Motor neuron (in vitro differentiated cells): Measurements from ENCODE around the gene AKT2. TPM values are rescaled to one million over a fixed set of nuclear protein-coding genes. Genes with fewer than 3 reads are reported as not detected.
A peak's percentile ranks its signal among the peaks of the same experiment; 100 is the strongest.

ENCODE experiments used
- ATAC-seq, 8 experiments: fragments of 200-7000 bp; cut with Tn5 transposase; replicated peaks in 6 of 8; 2 replicates each; pipeline ENCODE4 v1.8.0; 2021; ENCODE audit warnings: mild to moderate bottlenecking in 8 of 8, moderate library complexity in 8 of 8
- H3K27ac ChIP-seq, 2 donors: fragments of 250-450 bp; sonication (Bioruptor Pico); 2 replicates each; pipeline ENCODE4 v1.9.0; 2021; ENCODE audit warnings: antibody characterized with exemption in 2 of 2, mild to moderate bottlenecking in 2 of 2, moderate library complexity in 1 of 2
- H3K4me1 ChIP-seq, 2 donors: fragments of 250-450 bp; sonication (Bioruptor Pico); replicated peaks in 1 of 2; 2 replicates each; pipeline ENCODE4 v1.6.1; 2021; ENCODE audit warnings: antibody characterized with exemption in 2 of 2, mild to moderate bottlenecking in 2 of 2, moderate library complexity in 1 of 2
- H3K4me3 ChIP-seq, 5 donors: fragments of 250-450 bp; sonication (Bioruptor Pico); 2 replicates each; pipeline ENCODE4 v1.9.0; 2021; ENCODE audit warnings: antibody characterized with exemption in 5 of 5, mild to moderate bottlenecking in 5 of 5, moderate library complexity in 4 of 5
- WGBS, 10 experiments: fragments of 450-650 bp; shearing (Covaris generic); methylation state at CpG; one replicate each; pipeline ENCODE4 v1.0.0; 2022; 5-methylcytosine and 5-hydroxymethylcytosine counted together
- in situ Hi-C, 9 experiments: fragments of 400-800 bp; cut with MboI; loops; one replicate each; pipeline ENCODE4 v1.15.0; 2021; ENCODE audit warnings: low sequenced_read_pairs in 9 of 9, low pct_unique_long_range_greater_than_20kb in 2 of 9; ENCODE audit not compliant: unreplicated experiment in 9 of 9
- total RNA-seq, 8 experiments: library from RNA; unstranded; fragments of 300-600 nt; gene quantifications; 2 replicates each; pipeline versions ENCODE4 v1.2.3 to v1.2.4, GENCODE V29; 2022

The AKT2 gene
- total RNA-seq, 8 experiments from 2014 or later = 21.0 to 141 (median 44.0) TPM

DNA sequence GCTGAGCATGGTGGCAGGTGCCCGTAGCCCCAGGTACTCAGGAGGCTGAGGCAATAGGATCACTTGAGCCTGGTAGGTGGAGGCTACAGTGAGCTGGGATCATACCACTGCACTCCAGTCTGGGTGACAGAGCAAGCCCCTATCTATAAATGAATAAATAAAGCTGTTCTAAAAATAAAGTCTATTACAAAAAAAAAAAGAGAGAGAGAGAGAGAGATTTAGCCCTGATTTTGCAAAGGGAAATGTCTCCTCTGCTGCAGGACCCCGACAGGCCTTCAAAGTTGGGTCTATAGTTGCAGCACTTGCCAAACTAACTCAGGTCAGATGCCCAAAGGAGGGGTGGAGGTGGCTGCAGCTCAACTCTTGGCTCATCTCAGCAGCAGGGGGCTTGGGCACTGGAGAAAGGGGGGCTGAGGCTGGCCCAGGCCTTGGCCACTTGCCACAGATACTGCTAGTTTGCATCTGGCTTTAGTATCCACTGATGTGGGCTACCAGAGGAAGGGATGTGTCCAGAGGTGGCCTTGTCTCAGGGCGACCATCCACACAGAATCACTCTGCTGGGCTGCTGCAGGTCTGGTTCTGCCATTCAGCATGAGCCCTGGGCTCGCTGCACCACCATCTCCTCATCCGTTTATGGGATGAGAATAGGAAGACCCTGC is 30.8 kb upstream of the AKT2 start:
- no peak overlapping the region for H3K4me3 ChIP-seq
- in situ Hi-C loops = loop anchor here in 1 of 9 experiments (25.0 kb wide), 1 partner anchor 321 kb away; no protein-coding TSS in a partner anchor
- WGBS, 10 experiments = 44 to 100% (median 92%) methylated on average over 1 to 4 of the region's 5 CpGs; no CpG with 5 or more reads in 1 of the 10 experiments
- ATAC-seq = peak in 1 of 8 experiments; percentile 15
- no peak overlapping the region for H3K27ac ChIP-seq
- H3K4me1 ChIP-seq = no peaks in the 10 kb centered on the region

DNA sequence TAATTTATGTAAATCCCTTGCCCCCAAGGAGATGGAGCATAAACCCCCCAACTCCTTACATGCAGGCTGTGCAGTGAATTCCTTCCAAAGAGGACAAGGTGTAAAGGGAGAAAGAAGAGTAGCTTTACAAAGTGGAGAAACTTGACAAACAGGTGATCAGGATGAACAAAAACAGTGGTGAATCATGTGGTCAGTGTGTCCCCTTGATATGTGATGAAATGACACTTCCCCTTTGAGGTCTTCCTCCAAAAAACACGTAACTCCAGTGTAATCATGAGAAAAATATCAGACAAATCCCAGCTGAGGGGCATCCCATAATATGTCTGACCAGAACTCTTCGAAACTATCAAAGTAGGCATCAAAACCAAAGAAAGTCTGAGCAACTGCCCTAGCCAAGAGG is 29.5 kb upstream of the AKT2 start:
- H3K4me3 ChIP-seq = no peak overlapping the region
- in situ Hi-C loops = loop anchor here in 1 of 9 experiments (25.0 kb wide), 1 partner anchor 323 kb away; no protein-coding TSS in a partner anchor
- 64 to 100% (median 88%) methylated on average over 1 to 2 of the region's 2 CpGs for WGBS, 10 experiments
- no peak overlapping the region for H3K27ac ChIP-seq
- no peaks in the 10 kb centered on the region for H3K4me1 ChIP-seq
- no peak for ATAC-seq

DNA sequence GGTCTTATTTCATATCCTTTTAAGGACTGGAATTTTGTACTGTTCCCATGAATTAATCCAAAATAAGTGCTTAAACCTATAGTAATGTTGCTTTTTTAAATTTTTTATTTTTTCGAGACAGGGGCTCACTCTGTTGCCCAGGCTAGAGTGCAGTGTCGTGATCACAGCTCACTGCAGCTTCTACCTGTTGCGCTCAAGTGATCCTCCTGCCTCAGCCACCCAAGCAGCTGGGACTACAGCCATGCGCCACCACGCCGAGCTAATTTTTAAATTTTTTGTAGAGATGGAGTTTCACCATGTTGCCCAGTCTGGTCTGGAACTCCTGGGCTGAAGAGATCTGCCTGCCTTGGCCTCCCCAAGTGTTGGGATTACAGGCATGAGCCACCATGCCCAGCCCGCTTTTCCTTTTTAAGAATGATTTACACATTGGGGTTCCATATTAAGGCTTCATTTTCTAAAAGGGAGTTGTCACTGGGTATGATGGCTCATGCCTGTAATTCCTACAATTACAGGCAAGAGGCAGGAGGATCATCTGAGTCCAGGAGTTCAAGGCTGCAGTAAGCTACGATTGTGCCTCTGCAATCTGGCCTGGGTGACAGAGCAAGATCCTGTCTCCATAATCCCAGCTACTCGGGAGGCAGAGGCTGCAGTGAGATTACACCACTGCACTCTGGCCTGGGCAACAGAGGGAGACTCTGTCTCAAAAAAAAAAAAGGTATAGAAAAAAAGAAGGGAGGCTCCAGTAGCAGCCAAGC is 28.3 kb upstream of the AKT2 start:
- in situ Hi-C loops = loop anchor here in 1 of 9 experiments (25.0 kb wide), 1 partner anchor 324 kb away; no protein-coding TSS in a partner anchor

DNA sequence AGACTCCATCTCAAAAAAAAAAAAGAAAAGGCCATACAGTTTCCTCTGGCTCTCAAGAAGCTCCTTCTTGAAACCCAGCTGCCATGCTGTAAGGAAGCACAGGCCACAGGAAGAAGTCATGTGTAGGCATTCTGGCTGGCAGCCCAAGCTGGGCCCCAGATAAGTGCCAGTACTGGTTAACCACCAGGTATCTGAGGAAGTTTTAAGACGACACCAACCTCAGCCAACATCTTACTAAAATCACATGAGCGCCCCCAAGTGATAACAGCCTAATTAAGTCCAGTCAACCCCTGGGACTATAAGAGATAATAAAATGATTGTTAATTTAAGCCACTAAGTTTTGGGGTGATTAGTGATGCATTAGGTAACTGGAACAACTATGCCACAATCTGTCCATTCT is 27.4 kb upstream of the AKT2 start:
- Histone ChIP-seq H3K4me1 (no peaks in the 10 kb centered on the region), H3K4me3 (no peak overlapping the region), H3K27ac (no peak overlapping the region)
- in situ Hi-C loops = loop anchor here in 1 of 9 experiments (25.0 kb wide), 1 partner anchor 325 kb away; no protein-coding TSS in a partner anchor
- 58 to 100% (median 90%) methylated on average over 1 to 2 of the region's 2 CpGs; no CpG with 5 or more reads in 2 of the 10 experiments for WGBS, 10 experiments
- ATAC-seq = no peak

More for the DNA sequence above, 28.3 kb upstream of the AKT2 start:
- Histone ChIP-seq H3K4me3 (no peak overlapping the region), H3K27ac (no peak overlapping the region), H3K4me1 (no peaks in the 10 kb centered on the region)
- WGBS, 10 experiments = 76 to 100% (median 94%) methylated on average over 1 to 8 of the region's 9 CpGs
- ATAC-seq = no peak

DNA sequence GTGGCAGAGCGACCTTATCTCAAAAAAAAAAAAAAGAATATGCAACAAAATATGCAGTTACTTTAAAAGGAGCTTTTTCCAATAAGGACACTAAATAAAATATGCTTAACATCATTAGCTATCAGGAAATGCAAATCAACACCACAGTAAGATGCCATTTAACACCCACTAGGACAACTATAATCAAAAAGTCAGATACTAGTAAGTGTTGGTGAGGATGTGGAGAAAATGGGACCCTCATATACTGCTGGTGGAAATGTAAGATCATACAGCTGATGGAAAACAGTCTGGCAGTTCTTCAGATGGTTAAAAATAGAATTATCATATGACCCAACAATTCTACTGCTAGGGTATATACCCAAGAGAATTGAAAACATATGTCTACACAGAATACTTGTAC is 24.5 kb upstream of the AKT2 start:
- in situ Hi-C loops = loop anchor here in 1 of 9 experiments (25.0 kb wide), 1 partner anchor 328 kb away; no protein-coding TSS in a partner anchor
- Histone ChIP-seq H3K4me3 (no peak overlapping the region), H3K4me1 (peaks cover 0 to under 1% of the 10 kb centered on the region in 2 donors), H3K27ac (no peak overlapping the region)
- ATAC-seq = no peak
- 67 to 100% (median 80%) methylated on average over 1 of the region's 1 CpG; no CpG with 5 or more reads in 3 of the 10 experiments for WGBS, 10 experiments

DNA sequence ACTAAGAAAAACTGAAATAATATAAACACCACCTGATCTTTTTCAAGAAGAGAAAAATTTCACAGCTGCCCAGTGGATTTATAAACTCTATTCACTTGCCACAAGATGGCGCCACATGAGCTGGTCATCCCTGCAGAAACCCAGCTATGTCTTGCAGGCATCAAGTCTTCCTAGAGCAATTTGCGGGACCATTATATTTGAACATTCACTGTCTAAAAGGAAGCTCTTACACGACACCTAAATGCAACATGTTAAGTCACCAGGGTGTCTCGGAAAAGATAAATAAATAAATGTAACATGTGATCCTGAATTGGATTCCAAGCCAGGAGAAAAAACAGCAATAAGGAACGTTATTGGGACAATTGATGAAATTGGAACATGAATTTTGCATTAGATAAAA is 20.3 kb upstream of the AKT2 start:
- 0 to 50% (median 13%) methylated on average over 1 to 5 of the region's 5 CpGs for WGBS, 10 experiments
- Histone ChIP-seq H3K4me3 (no peak overlapping the region), H3K4me1 (peaks cover 0 to 8% of the 10 kb centered on the region in 2 donors), H3K27ac (no peak overlapping the region)
- peak; percentile 70 to 90 (median 84) for ATAC-seq
- in situ Hi-C loops = loop anchor here in 1 of 9 experiments (25.0 kb wide), 1 partner anchor 332 kb away; no protein-coding TSS in a partner anchor

GRCh38 chr19:40304306-40304705 is 19.2 kb upstream of the AKT2 start:
- in situ Hi-C loops = loop anchor here in 1 of 9 experiments (25.0 kb wide), 1 partner anchor 333 kb away; no protein-coding TSS in a partner anchor
- ATAC-seq = peak in 3 of 8 experiments; percentile 16 to 51 (median 33)
- Histone ChIP-seq H3K27ac (no peak overlapping the region), H3K4me1 (peaks cover 0 to 8% of the 10 kb centered on the region in 2 donors), H3K4me3 (no peak overlapping the region)
- WGBS, 10 experiments = 0 to 86% (median 48%) methylated on average over 1 to 4 of the region's 4 CpGs; no CpG with 5 or more reads in 2 of the 10 experiments

DNA sequence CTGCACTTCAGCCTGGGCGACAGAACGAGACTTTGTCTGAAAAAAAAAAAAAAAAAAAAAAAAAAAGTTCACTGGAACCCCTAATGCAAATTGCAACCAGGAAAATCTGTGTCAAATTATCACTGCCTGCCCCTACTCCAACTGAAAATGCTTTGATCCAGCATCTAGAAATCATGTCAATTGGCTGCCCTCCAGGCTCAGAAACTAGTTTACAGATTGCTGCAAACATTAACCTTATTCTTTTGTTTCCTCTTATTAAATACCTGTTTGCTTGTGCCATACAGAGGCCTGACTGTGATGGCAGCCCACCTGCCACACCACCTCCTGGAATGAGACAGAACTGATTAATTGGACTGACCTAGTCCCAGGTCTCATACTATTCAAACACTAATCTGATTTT is 18.6 kb upstream of the AKT2 start:
- H3K27ac ChIP-seq = no peak overlapping the region
- peaks cover 0 to 8% of the 10 kb centered on the region in 2 donors for H3K4me1 ChIP-seq
- no peak for ATAC-seq
- H3K4me3 ChIP-seq = no peak overlapping the region
- in situ Hi-C loops = loop anchor here in 1 of 9 experiments (25.0 kb wide), 1 partner anchor 334 kb away; no protein-coding TSS in a partner anchor
- 100% methylated on average over 1 of the region's 2 CpGs; no CpG with 5 or more reads in 9 of the 10 experiments for WGBS, 10 experiments

DNA sequence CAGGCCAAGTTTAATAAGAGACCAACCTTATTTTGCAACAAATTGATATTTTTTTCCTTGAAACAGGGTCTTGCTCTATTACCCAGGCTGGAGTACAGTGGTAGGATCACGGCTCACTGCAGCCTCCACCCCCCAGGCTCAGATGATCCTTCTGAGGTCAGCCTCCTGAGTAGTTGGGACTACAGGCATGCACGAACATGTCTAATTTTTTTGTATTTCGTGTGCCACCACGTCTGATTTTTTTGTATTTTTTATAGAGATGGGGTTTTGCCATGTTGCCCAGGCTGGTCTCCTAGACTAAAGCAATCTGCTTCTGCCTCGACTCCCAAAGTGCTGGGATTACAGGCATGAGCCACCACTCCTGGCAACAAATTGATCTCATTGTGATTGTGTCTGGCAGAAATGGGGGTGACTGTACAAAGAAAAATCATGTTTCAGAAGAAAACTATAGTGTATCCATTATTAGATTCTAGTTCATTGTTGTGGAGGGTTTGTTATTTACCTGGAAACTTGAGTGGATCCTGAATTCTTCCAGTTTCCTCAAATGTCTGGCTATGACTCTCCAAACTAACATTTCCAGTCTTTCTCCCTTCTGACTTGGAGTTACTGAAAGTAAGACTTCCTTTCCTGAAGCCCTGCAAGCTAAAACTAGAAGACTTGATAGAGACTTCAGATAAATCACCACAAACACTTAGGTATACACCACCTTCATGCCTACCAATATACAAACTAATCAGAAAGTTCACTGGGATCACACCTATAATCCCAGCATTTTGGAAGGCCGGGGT is 17.3 kb upstream of the AKT2 start:
- H3K4me3 ChIP-seq = no peak overlapping the region
- peaks cover 0 to 8% of the 10 kb centered on the region in 2 donors for H3K4me1 ChIP-seq
- no peak for ATAC-seq
- in situ Hi-C loops = loop anchor here in 1 of 9 experiments (25.0 kb wide), 1 partner anchor 335 kb away; no protein-coding TSS in a partner anchor
- H3K27ac ChIP-seq = no peak overlapping the region
- 52 to 100% (median 84%) methylated on average over 1 to 5 of the region's 6 CpGs for WGBS, 10 experiments

DNA sequence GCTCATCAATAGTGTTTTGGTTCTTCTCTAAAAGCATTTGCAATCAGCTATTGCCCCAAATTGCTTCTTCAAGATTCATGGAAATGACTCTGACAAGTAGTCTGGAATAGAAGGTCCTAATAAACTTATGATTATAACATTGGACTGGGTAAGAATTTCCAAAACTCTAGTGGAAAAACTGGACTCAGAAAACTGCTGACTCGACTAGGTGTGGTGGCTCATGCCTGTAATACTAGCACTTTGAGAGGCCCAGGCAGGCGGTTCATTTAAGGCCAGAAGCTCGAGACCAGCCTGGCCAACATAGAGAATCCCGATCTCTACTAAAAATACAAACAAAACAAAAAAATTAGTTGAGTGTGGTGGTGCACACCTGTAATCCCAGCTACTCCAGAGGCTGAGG is 15.5 kb upstream of the AKT2 start:
- in situ Hi-C loops = loop anchor here in 1 of 9 experiments (25.0 kb wide), 1 partner anchor 337 kb away; no protein-coding TSS in a partner anchor
- ATAC-seq = no peak
- H3K27ac ChIP-seq = no peak overlapping the region
- H3K4me3 ChIP-seq = no peak overlapping the region
- H3K4me1 ChIP-seq = peaks cover 0 to 8% of the 10 kb centered on the region in 2 donors
- 33 to 94% (median 81%) methylated on average over 1 to 4 of the region's 4 CpGs; no CpG with 5 or more reads in 3 of the 10 experiments for WGBS, 10 experiments

DNA sequence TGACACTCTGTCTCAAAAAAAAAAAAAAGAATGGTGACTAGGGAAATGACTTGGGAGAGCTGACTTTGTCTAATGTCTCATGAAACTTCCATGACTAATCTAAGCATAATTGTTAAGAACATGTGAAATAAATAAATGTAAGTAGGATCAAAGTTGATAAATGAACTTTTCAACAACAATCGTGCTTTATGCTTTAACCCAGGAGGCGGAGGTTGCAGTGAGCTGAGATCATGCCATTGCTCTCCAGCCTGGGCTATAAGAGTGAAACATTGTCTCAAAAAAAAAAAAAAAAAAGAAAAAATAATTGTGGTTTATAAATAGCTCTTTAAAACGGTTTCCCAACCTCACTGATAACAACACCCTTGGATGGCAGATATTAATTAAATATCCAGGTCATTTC is 12.9 kb upstream of the AKT2 start:
- no peak overlapping the region for H3K27ac ChIP-seq
- no peaks in the 10 kb centered on the region for H3K4me1 ChIP-seq

GRCh38 chr19:40294560-40294959 is 9.4 kb upstream of the AKT2 start:
- Histone ChIP-seq H3K27ac (no peak overlapping the region), H3K4me3 (no peak overlapping the region), H3K4me1 (no peaks in the 10 kb centered on the region)
- ATAC-seq = no peak
- 58 to 89% (median 75%) methylated on average over 1 to 5 of the region's 6 CpGs; no CpG with 5 or more reads in 3 of the 10 experiments for WGBS, 10 experiments
- in situ Hi-C loops = no loop called here

More for the DNA sequence above, 12.9 kb upstream of the AKT2 start:
- H3K4me3 ChIP-seq = no peak overlapping the region
- in situ Hi-C loops = no loop called here
- ATAC-seq = no peak
- 44 to 73% (median 64%) methylated on average over 2 to 3 of the region's 3 CpGs; no CpG with 5 or more reads in 1 of the 10 experiments for WGBS, 10 experiments
